Sigmoid colon (tissue), 7 donors: ENCODE measurements around the gene ALOX5. TPM values are rescaled to one million over a fixed set of nuclear protein-coding genes. Genes with fewer than 3 reads are reported as not detected.

Experiments used
- DNase-seq: peaks from one replicate; pipeline ENCODE4 v3.0.0-alpha.2; 2019
- H3K27ac ChIP-seq, 4 donors: fragments of 200-600 bp; sonication (generic); one replicate each; pipeline ENCODE4 v1.5.1; 2016 to 2019; ENCODE audit warnings: mild to moderate bottlenecking in 1 of 4
- H3K27me3 ChIP-seq, 3 donors: fragments of 200-600 bp; sonication (generic); one replicate each; pipeline ENCODE4 v1.5.1; 2019; ENCODE audit warnings: mild to moderate bottlenecking in 1 of 3
- H3K36me3 ChIP-seq, 4 donors: fragments of 200-600 bp; sonication (generic); one replicate each; pipeline ENCODE4 v1.5.1; 2016 to 2019
- H3K4me1 ChIP-seq, 4 donors: fragments of 200-600 bp; sonication (generic); one replicate each; pipeline ENCODE4 v1.5.1; 2017 to 2019
- H3K4me3 ChIP-seq, 4 donors: fragments of 200-600 bp; sonication (generic); one replicate each; pipeline ENCODE4 v1.5.1; 2017 to 2019; ENCODE audit warnings: mild to moderate bottlenecking in 2 of 4, moderate library complexity in 1 of 4
- H3K9me3 ChIP-seq, 4 donors: fragments of 200-600 bp in 3 of 4; sonication (generic) in 3 of 4; one replicate each; pipeline versions ENCODE4 v1.5.1 to v1.6.1; 2013 to 2019
- EP300 ChIP-seq, 4 donors: sonication (generic); formaldehyde crosslinking; IDR thresholded peaks; one replicate each; pipeline ENCODE4 v1.6.1; 2017; ENCODE audit warnings: antibody characterized with exemption in 4 of 4
- POLR2A ChIP-seq, 2 donors: fragments of 450-650 bp; IDR thresholded peaks; one replicate each; pipeline ENCODE4 v1.6.1; 2016; ENCODE audit warnings: antibody characterized with exemption in 2 of 2, mild to moderate bottlenecking in 2 of 2, moderate library complexity in 2 of 2
- POLR2AphosphoS5 ChIP-seq, 4 donors: sonication (generic); formaldehyde crosslinking; IDR thresholded peaks; one replicate each; pipeline ENCODE4 v1.6.1; 2017; ENCODE audit warnings: antibody characterized with exemption in 4 of 4
- WGBS, 2 donors: extraction: QIAGEN DNeasy Blood & Tissue Kit; methylation state at CpG; one replicate each; pipeline ENCODE4 v1.1.7; 2013; 5-methylcytosine and 5-hydroxymethylcytosine counted together
- intact Hi-C: fragments of 100-400 bp; cut with DNase I; formaldehyde crosslinking; loops from one replicate; pipeline ENCODE4 v1.15.1; 2023
- polyA plus RNA-seq, 3 donors: library from polyadenylated mRNA; stranded (reverse); fragments of 200-250 nt; gene quantifications; one replicate each; pipeline ENCODE4 v1.2.3, GENCODE V29; 2013
- total RNA-seq, 4 donors: library from RNA; depleted of rRNA; stranded (reverse); fragments of >200 nt; gene quantifications; one replicate each; pipeline ENCODE4 v1.1.0, GENCODE V29; 2016
- TF ChIP-seq, protein P1 (sequence below), 4 experiments: fragments of 450-650 bp in 3 of 4; fragments of 200-600 bp in 1 of 4; IDR thresholded peaks; one replicate each; pipeline ENCODE4 v1.5.1; 2016 to 2019; ENCODE audit warnings: antibody characterized with exemption in 4 of 4, mild to moderate bottlenecking in 3 of 4, moderate library complexity in 2 of 4
- donor health status: healthy with polysubstance abuse.
- donor health status: Bipolar disorder and iron deficiency.
- donor health status: healthy.

Gene ALOX5
- total and polyA plus RNA-seq, 7 donors = 7.2 to 31.9 (median 23.2) TPM

DNA sequence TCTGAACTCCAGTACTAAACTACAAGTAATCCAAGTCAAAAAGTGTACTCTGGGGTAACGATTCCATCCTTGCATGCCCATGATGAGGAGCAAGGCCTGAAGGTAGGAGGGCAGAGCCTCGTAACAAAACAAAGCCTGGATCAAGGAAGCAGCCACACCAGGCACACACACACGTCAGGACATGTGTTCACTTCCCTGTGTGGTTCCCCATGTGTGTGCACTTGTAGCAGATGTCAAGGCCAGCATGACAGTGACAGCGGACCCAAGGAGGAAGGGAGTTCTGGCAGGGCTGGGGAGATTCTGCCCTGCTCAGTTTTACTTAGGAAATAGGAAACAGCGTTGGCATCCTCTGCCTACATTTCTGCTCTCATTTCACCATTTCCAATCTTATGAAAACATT is 92.8 kb downstream of the ALOX5 start:
- Histone ChIP-seq H3K27me3 (no peaks in the 10 kb centered on the region), H3K9me3 (no peaks in the 10 kb centered on the region), H3K36me3 (peaks cover 0 to 14% (median 0%) of the 10 kb centered on the region in 4 donors), H3K27ac (no peak overlapping the region), H3K4me3 (no peak overlapping the region), H3K4me1 (peaks cover 0 to 25% (median 22%) of the 10 kb centered on the region in 4 donors)
- no peak for DNase-seq
- intact Hi-C loops = loop anchor here (10.0 kb wide), 1 partner anchor 462 kb away; the partner anchor contains the start of gene ZNF22
- TF ChIP-seq POLR2A (IDR thresholded peaks at IDR 0.05) (no peak), POLR2AphosphoS5 (IDR thresholded peaks at IDR 0.05) (no peak), EP300 (IDR thresholded peaks at IDR 0.05) (no peak)
- TF ChIP-seq, protein P1, sequence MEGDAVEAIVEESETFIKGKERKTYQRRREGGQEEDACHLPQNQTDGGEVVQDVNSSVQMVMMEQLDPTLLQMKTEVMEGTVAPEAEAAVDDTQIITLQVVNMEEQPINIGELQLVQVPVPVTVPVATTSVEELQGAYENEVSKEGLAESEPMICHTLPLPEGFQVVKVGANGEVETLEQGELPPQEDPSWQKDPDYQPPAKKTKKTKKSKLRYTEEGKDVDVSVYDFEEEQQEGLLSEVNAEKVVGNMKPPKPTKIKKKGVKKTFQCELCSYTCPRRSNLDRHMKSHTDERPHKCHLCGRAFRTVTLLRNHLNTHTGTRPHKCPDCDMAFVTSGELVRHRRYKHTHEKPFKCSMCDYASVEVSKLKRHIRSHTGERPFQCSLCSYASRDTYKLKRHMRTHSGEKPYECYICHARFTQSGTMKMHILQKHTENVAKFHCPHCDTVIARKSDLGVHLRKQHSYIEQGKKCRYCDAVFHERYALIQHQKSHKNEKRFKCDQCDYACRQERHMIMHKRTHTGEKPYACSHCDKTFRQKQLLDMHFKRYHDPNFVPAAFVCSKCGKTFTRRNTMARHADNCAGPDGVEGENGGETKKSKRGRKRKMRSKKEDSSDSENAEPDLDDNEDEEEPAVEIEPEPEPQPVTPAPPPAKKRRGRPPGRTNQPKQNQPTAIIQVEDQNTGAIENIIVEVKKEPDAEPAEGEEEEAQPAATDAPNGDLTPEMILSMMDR (IDR thresholded peaks at IDR 0.05) = no peak
- WGBS, 2 donors = 72 to 80% methylated on average over 5 of the region's 5 CpGs

- H3K36me3 ChIP-seq = peaks cover 0 to 4% (median 0%) of the 10 kb centered on the region in 4 donors
- intact Hi-C loops = loop anchor here (10.0 kb wide), 1 partner anchor 463 kb away; the partner anchor contains the start of gene ZNF22
- TF ChIP-seq POLR2AphosphoS5 (IDR thresholded peaks at IDR 0.05) (no peak), POLR2A (IDR thresholded peaks at IDR 0.05) (no peak), EP300 (IDR thresholded peaks at IDR 0.05) (no peak)
- TF ChIP-seq, protein P1 (IDR thresholded peaks at IDR 0.05) = no peak
- H3K27ac ChIP-seq = no peak overlapping the region
- H3K4me3 ChIP-seq = no peak overlapping the region
- peaks cover 0 to 37% (median 30%) of the 10 kb centered on the region in 4 donors for H3K4me1 ChIP-seq
- H3K27me3 ChIP-seq = no peaks in the 10 kb centered on the region
- 67 to 77% methylated on average over 5 of the region's 5 CpGs for WGBS, 2 donors
- no peaks in the 10 kb centered on the region for H3K9me3 ChIP-seq
- no peak for DNase-seq
Measured at GRCh38 chr10:45468079-45468478, 94.1 kb downstream of the ALOX5 start.

- H3K4me1 ChIP-seq = peaks cover 0 to 37% (median 31%) of the 10 kb centered on the region in 4 donors
- no peaks in the 10 kb centered on the region for H3K36me3 ChIP-seq
- no peaks in the 10 kb centered on the region for H3K27me3 ChIP-seq
- no peak for DNase-seq
- no peak overlapping the region for H3K4me3 ChIP-seq
- intact Hi-C loops = no loop called here
- WGBS, 2 donors = 48 to 77% methylated on average over 10 of the region's 10 CpGs
- H3K9me3 ChIP-seq = no peaks in the 10 kb centered on the region
- TF ChIP-seq EP300 (IDR thresholded peaks at IDR 0.05) (no peak), POLR2AphosphoS5 (IDR thresholded peaks at IDR 0.05) (no peak), POLR2A (IDR thresholded peaks at IDR 0.05) (no peak)
- TF ChIP-seq, protein P1 (IDR thresholded peaks at IDR 0.05) = no peak
- peak overlapping the region in 1 of 4 donors; percentile 6 for H3K27ac ChIP-seq
Measured at GRCh38 chr10:45470098-45471012, 96.3 kb downstream of the ALOX5 start.

DNA sequence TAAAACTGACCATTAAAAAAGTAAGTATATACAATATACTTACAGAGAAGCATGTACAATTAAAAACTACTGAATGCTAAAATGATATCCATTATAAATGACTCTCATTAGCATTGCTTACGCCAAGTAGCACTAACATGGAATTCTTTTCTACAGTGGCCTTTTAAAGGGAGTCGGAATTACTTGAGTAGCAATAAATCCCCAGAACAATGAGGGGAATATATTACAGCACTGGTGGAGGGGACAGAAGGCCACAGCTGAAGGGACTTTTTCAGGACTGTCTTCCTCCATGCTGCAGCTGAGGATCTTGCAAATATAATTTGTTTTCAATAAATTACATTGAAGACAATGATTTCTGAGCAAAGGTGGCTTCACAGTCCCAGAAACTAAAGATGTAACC is 97.0 kb downstream of the ALOX5 start:
- H3K4me1 ChIP-seq = peaks cover 0 to 37% (median 31%) of the 10 kb centered on the region in 4 donors
- no peak for DNase-seq
- H3K36me3 ChIP-seq = no peaks in the 10 kb centered on the region
- no peaks in the 10 kb centered on the region for H3K27me3 ChIP-seq
- WGBS, 2 donors = 84 to 92% methylated on average over 2 of the region's 2 CpGs
- TF ChIP-seq EP300 (IDR thresholded peaks at IDR 0.05) = no peak
- TF ChIP-seq, protein P1 (IDR thresholded peaks at IDR 0.05) = no peak
- no peak for TF ChIP-seq POLR2A (IDR thresholded peaks at IDR 0.05)
- no peak for TF ChIP-seq POLR2AphosphoS5 (IDR thresholded peaks at IDR 0.05)
- intact Hi-C loops = no loop called here
- no peak overlapping the region for H3K27ac ChIP-seq
- no peaks in the 10 kb centered on the region for H3K9me3 ChIP-seq
- no peak overlapping the region for H3K4me3 ChIP-seq
